ENCODE measurements around the gene CAPN10.
A peak's percentile ranks its signal among the peaks of the same experiment; 100 is the strongest.

CAPN10 gene

GRCh38 chr2:240603081-240603835, 16.7 kb downstream of the CAPN10 start:
- no peak overlapping the region for H3K27ac ChIP-seq (replicated peaks)
- DNase-seq (ENCODE audit: low read depth in 1 of 2, low spot score in 1 of 2): no peak
- TF ChIP-seq GABPA (IDR thresholded peaks at IDR 0.05; ENCODE audit: low read depth) (no peak), POLR2AphosphoS5 (IDR thresholded peaks at IDR 0.05; ENCODE audit: low read depth) (no peak), CTCF (IDR thresholded peaks at IDR 0.05; ENCODE audit: insufficient read depth, low read length) (no peak), REST (IDR thresholded peaks at IDR 0.05; ENCODE audit: insufficient replicate concordance, low read depth) (no peak), SPI1 (IDR thresholded peaks at IDR 0.05; ENCODE audit: borderline replicate concordance, low read depth) (no peak)
- no peak overlapping the region for H3K4me3 ChIP-seq (replicated peaks; ENCODE audit: insufficient read depth, low read length)
- H3K27me3 ChIP-seq (ENCODE audit: insufficient read depth, poor library complexity, severe bottlenecking): no peaks in the 10 kb centered on the region

- no peak for DNase-seq (ENCODE audit: low read depth in 1 of 2, low spot score in 1 of 2)
- no peak for TF ChIP-seq POLR2AphosphoS5 (IDR thresholded peaks at IDR 0.05; ENCODE audit: low read depth)
- TF ChIP-seq GABPA (IDR thresholded peaks at IDR 0.05; ENCODE audit: low read depth): no peak
- TF ChIP-seq REST (IDR thresholded peaks at IDR 0.05; ENCODE audit: insufficient replicate concordance, low read depth): no peak
- TF ChIP-seq CTCF (IDR thresholded peaks at IDR 0.05; ENCODE audit: insufficient read depth, low read length): no peak
- no peak for TF ChIP-seq SPI1 (IDR thresholded peaks at IDR 0.05; ENCODE audit: borderline replicate concordance, low read depth)
- H3K27me3 ChIP-seq (ENCODE audit: insufficient read depth, poor library complexity, severe bottlenecking): no peaks in the 10 kb centered on the region
- no peak overlapping the region for H3K27ac ChIP-seq (replicated peaks)
- H3K4me3 ChIP-seq (replicated peaks; ENCODE audit: insufficient read depth, low read length): no peak overlapping the region
Observed at GRCh38 chr2:240603846-240604245, 17.3 kb downstream of the CAPN10 start.

GRCh38 chr2:240604291-240604938, 17.9 kb downstream of the CAPN10 start:
- peak in 1 of 2 experiments; percentile 22 for DNase-seq (ENCODE audit: low read depth in 1 of 2, low spot score in 1 of 2)
- TF ChIP-seq POLR2AphosphoS5 (IDR thresholded peaks at IDR 0.05; ENCODE audit: low read depth): no peak
- peak; percentile 68 for TF ChIP-seq REST (IDR thresholded peaks at IDR 0.05; ENCODE audit: insufficient replicate concordance, low read depth)
- peak; percentile 63 for TF ChIP-seq CTCF (IDR thresholded peaks at IDR 0.05; ENCODE audit: insufficient read depth, low read length)
- TF ChIP-seq SPI1 (IDR thresholded peaks at IDR 0.05; ENCODE audit: borderline replicate concordance, low read depth): no peak
- TF ChIP-seq GABPA (IDR thresholded peaks at IDR 0.05; ENCODE audit: low read depth): no peak
- no peak overlapping the region for H3K4me3 ChIP-seq (replicated peaks; ENCODE audit: insufficient read depth, low read length)

More at GRCh38 chr2:240604291-240604938, 17.9 kb downstream of the CAPN10 start:
- Histone ChIP-seq H3K27ac (replicated peaks) (no peak overlapping the region), H3K27me3 (ENCODE audit: insufficient read depth, poor library complexity, severe bottlenecking) (no peaks in the 10 kb centered on the region)

Measured in HL-60 (cell line).